Breast epithelium (tissue), 4 donors: ENCODE measurements around the gene KCNK5. TPM values are rescaled to one million over a fixed set of nuclear protein-coding genes. Genes with fewer than 3 reads are reported as not detected.

ENCODE experiments used
- DNase-seq, 2 donors: peaks; one replicate each; pipeline ENCODE4 v3.0.0-alpha.2; 2019; ENCODE audit warnings: low spot score in 2 of 2
- H3K27ac ChIP-seq, 2 donors: fragments of 200-600 bp; sonication (generic) in 1 of 2; one replicate each; pipeline ENCODE4 v1.5.1; 2016 to 2019; ENCODE audit warnings: mild to moderate bottlenecking in 1 of 2
- H3K27me3 ChIP-seq, 2 donors: fragments of 200-600 bp; sonication (generic) in 1 of 2; one replicate each; pipeline versions ENCODE4 v1.5.1 to v1.6.0; 2017 to 2019; ENCODE audit warnings: control low read depth in 1 of 2, mild to moderate bottlenecking in 1 of 2
- H3K36me3 ChIP-seq: fragments of 200-600 bp; one replicate; pipeline ENCODE4 v1.5.1; 2019
- H3K4me1 ChIP-seq, 2 donors: fragments of 200-600 bp; sonication (generic); one replicate each; pipeline ENCODE4 v1.5.1; 2016 to 2019; ENCODE audit warnings: control low read depth in 1 of 2
- H3K4me3 ChIP-seq, 3 donors: fragments of 200-600 bp; sonication (generic); 1 replicate in 2 of 3; 2 replicates in 1 of 3; pipeline ENCODE4 v1.5.1; 2016 to 2019; ENCODE audit warnings: mild to moderate bottlenecking in 3 of 3, moderate library complexity in 2 of 3
- H3K9me3 ChIP-seq, 2 donors: fragments of 200-600 bp; sonication (generic) in 1 of 2; one replicate each; pipeline ENCODE4 v1.5.1; 2016 to 2019; ENCODE audit warnings: control low read depth in 1 of 2
- CTCF ChIP-seq, 3 donors: fragments of 450-650 bp; IDR thresholded peaks; one replicate each; pipeline ENCODE4 v1.5.1; 2016 to 2017; ENCODE audit warnings: antibody characterized with exemption in 3 of 3, mild to moderate bottlenecking in 3 of 3, moderate library complexity in 3 of 3
- POLR2A ChIP-seq: fragments of 450-650 bp; IDR thresholded peaks from one replicate; pipeline ENCODE4 v1.6.1; 2016; ENCODE audit warnings: antibody characterized with exemption, mild to moderate bottlenecking, moderate library complexity
- POLR2AphosphoS5 ChIP-seq, 3 donors: sonication (generic); formaldehyde crosslinking; IDR thresholded peaks; one replicate each; pipeline ENCODE4 v1.6.1; 2017; ENCODE audit warnings: antibody characterized with exemption in 3 of 3
- intact Hi-C: fragments of 100-400 bp; cut with DNase I; formaldehyde crosslinking; loops from one replicate; pipeline ENCODE4 v1.15.1; 2023; ENCODE audit warnings: low total_unique reads
- total RNA-seq, 3 donors: library from RNA; depleted of rRNA; stranded (reverse); fragments of >200 nt; gene quantifications; one replicate each; pipeline ENCODE4 v1.1.0, GENCODE V29; 2016

Gene KCNK5
- total RNA-seq, 3 donors from 2014 or later: 1.8 to 20.6 (median 4.3) TPM

GRCh38 chr6:39269961-39270360 is 40.7 kb upstream of the KCNK5 start:
- no peak for DNase-seq
- intact Hi-C loops: no loop called here
- no peaks in the 10 kb centered on the region for H3K9me3 ChIP-seq
- no peak overlapping the region for H3K4me3 ChIP-seq
- no peaks in the 10 kb centered on the region for H3K4me1 ChIP-seq
- no peaks in the 10 kb centered on the region for H3K27me3 ChIP-seq
- TF ChIP-seq POLR2AphosphoS5 (IDR thresholded peaks at IDR 0.05): no peak
- TF ChIP-seq POLR2A: no peak
- no peak for TF ChIP-seq CTCF (IDR thresholded peaks at IDR 0.05)
- no peaks in the 10 kb centered on the region for H3K36me3 ChIP-seq
- peak overlapping the region in 1 of 2 donors; percentile 36 for H3K27ac ChIP-seq

GRCh38 chr6:39268721-39269120 is 39.4 kb upstream of the KCNK5 start:
- no peak overlapping the region for H3K27ac ChIP-seq
- H3K36me3 ChIP-seq: no peaks in the 10 kb centered on the region
- no peak overlapping the region for H3K4me3 ChIP-seq
- H3K9me3 ChIP-seq: no peaks in the 10 kb centered on the region
- TF ChIP-seq POLR2AphosphoS5 (IDR thresholded peaks at IDR 0.05) (no peak), CTCF (IDR thresholded peaks at IDR 0.05) (no peak), POLR2A (no peak)
- no peak for DNase-seq
- no peaks in the 10 kb centered on the region for H3K4me1 ChIP-seq
- H3K27me3 ChIP-seq: no peaks in the 10 kb centered on the region
- intact Hi-C loops: no loop called here

- Histone ChIP-seq H3K9me3 (no peaks in the 10 kb centered on the region), H3K27ac (no peak overlapping the region), H3K4me1 (no peaks in the 10 kb centered on the region), H3K4me3 (no peak overlapping the region), H3K36me3 (no peaks in the 10 kb centered on the region), H3K27me3 (no peaks in the 10 kb centered on the region)
- intact Hi-C loops: no loop called here
- TF ChIP-seq POLR2A: no peak
- no peak for TF ChIP-seq POLR2AphosphoS5 (IDR thresholded peaks at IDR 0.05)
- no peak for TF ChIP-seq CTCF (IDR thresholded peaks at IDR 0.05)
- no peak for DNase-seq
Observed at GRCh38 chr6:39268171-39268570, 38.9 kb upstream of the KCNK5 start.

GRCh38 chr6:39266782-39267355 is 37.6 kb upstream of the KCNK5 start:
- Histone ChIP-seq H3K27ac (no peak overlapping the region), H3K36me3 (no peaks in the 10 kb centered on the region), H3K4me1 (no peaks in the 10 kb centered on the region), H3K27me3 (no peaks in the 10 kb centered on the region), H3K4me3 (no peak overlapping the region), H3K9me3 (no peaks in the 10 kb centered on the region)
- DNase-seq: no peak
- TF ChIP-seq POLR2AphosphoS5 (IDR thresholded peaks at IDR 0.05) (no peak), POLR2A (no peak), CTCF (IDR thresholded peaks at IDR 0.05) (no peak)
- intact Hi-C loops: no loop called here

- Histone ChIP-seq H3K4me1 (no peaks in the 10 kb centered on the region), H3K27ac (no peak overlapping the region), H3K4me3 (no peak overlapping the region), H3K9me3 (no peaks in the 10 kb centered on the region), H3K36me3 (no peaks in the 10 kb centered on the region), H3K27me3 (no peaks in the 10 kb centered on the region)
- intact Hi-C loops: no loop called here
- no peak for DNase-seq
- TF ChIP-seq POLR2A (no peak), POLR2AphosphoS5 (IDR thresholded peaks at IDR 0.05) (no peak), CTCF (IDR thresholded peaks at IDR 0.05) (no peak)
Observed at GRCh38 chr6:39266375-39266774, 37.1 kb upstream of the KCNK5 start.
